ENCODE results near the gene NEIL3.

The NEIL3 gene

DNA sequence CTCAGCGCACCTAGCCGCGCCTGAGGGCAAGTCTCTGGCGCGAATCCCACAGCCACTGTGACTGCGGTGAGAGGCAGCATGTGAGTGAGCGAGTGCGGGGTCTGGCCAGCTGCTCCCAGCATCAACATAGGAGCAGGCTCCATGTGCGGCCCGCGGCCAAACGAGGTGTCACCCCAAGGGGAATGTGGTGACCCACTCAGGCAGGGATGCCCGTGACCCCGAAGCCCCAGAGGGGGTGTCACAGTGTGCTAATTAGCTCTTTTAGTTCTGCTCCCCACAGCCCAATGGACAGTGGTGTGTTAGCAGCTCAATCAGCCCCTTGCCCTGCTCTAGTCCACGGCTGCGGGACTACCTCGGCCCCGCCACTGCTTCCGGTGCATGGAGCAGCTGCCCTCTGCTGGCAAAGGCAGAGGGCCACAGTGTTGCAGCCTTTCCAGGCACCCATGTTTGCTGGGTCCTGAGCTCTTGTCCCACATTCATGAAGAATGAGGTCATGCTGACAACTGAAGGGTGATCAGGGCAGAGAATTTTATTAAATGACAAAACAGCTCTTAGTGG, 71.1 kb downstream of the NEIL3 start:
- H3K27me3 Mint-ChIP-seq = no peaks in the 10 kb centered on the region
- H3K9me3 Mint-ChIP-seq = no peaks in the 10 kb centered on the region
- ATAC-seq = peak; percentile 53
- H3K4me1 Mint-ChIP-seq = no peaks in the 10 kb centered on the region
- H3K4me3 Mint-ChIP-seq = no peak overlapping the region
- DNase-seq = no peak
- H3K27ac Mint-ChIP-seq = no peak overlapping the region

GRCh38 chr4:177381762-177382310, 72.2 kb downstream of the NEIL3 start:
- Mint-ChIP-seq H3K4me3 (no peak overlapping the region), H3K4me1 (peaks cover 5% of the 10 kb centered on the region), H3K27me3 (no peaks in the 10 kb centered on the region), H3K9me3 (no peaks in the 10 kb centered on the region), H3K27ac (no peak overlapping the region)
- no peak for DNase-seq
- ATAC-seq = peak; percentile 56

- Mint-ChIP-seq H3K9me3 (no peaks in the 10 kb centered on the region), H3K27ac (no peak overlapping the region), H3K4me1 (peaks cover 5% of the 10 kb centered on the region), H3K27me3 (no peaks in the 10 kb centered on the region), H3K4me3 (no peak overlapping the region)
- ATAC-seq (no peak), DNase-seq (no peak)
Measured at GRCh38 chr4:177384856-177385397, 75.3 kb downstream of the NEIL3 start.

- no peaks in the 10 kb centered on the region for H3K27me3 Mint-ChIP-seq
- H3K4me1 Mint-ChIP-seq = peaks cover 11% of the 10 kb centered on the region
- ATAC-seq (no peak), DNase-seq (no peak)
- no peak overlapping the region for H3K27ac Mint-ChIP-seq
- H3K4me3 Mint-ChIP-seq = no peak overlapping the region
- H3K9me3 Mint-ChIP-seq = no peaks in the 10 kb centered on the region
Measured at GRCh38 chr4:177385576-177386277, 76.1 kb downstream of the NEIL3 start.

GRCh38 chr4:177386278-177386815, 76.7 kb downstream of the NEIL3 start:
- H3K4me3 Mint-ChIP-seq = no peak overlapping the region
- no peak overlapping the region for H3K27ac Mint-ChIP-seq
- H3K27me3 Mint-ChIP-seq = no peaks in the 10 kb centered on the region
- ATAC-seq = no peak
- no peaks in the 10 kb centered on the region for H3K9me3 Mint-ChIP-seq
- H3K4me1 Mint-ChIP-seq = peaks cover 17% of the 10 kb centered on the region
- DNase-seq = no peak

DNA sequence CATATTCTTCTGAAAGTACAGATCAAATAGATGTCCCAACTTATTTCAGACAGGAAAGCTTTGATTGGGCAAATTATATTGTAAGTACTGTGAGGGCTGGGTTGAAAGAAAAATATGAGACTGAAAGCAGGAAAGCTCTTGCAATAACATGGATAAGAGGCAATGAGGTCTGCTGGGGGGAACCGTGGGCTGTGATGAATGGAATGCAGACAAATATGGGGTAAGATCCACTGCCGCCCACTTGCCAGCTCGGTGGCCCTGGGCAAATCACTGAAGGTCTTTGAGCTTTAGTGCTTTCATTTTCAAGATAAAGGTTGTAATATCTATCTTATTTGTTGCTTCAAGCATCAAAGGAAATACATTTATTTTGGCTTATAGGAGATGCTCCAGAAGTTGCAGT, 81.6 kb downstream of the NEIL3 start:
- no peaks in the 10 kb centered on the region for H3K9me3 Mint-ChIP-seq

DNA sequence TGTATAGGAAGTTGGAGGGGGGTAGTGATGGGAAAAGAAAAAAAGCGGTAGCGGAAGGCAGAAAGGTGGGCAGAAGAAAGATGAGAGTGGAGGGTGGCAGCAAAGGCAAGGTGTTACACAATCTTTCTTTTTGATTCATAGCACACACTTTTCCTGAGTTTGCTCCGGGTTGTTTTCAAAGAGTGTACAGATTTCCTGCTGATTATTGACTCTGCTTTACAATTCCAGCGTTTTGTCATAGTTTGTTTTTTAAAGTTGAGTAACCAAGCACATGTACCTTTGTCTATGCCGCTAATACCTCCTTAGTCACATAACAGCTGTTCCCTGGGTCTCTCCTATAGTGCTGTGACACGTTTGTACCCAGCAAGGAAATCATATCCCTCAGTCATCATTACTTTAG, 82.3 kb downstream of the NEIL3 start:
- H3K9me3 Mint-ChIP-seq = no peaks in the 10 kb centered on the region
- DNase-seq = no peak
- peak overlapping the region; percentile 27 to 55 for H3K4me3 Mint-ChIP-seq
- H3K27me3 Mint-ChIP-seq = no peaks in the 10 kb centered on the region
- peak overlapping the region in 1 of 2 donors; percentile 1 for H3K27ac Mint-ChIP-seq
- ATAC-seq = no peak
- peaks cover 44% of the 10 kb centered on the region for H3K4me1 Mint-ChIP-seq

More for the DNA sequence above, 81.6 kb downstream of the NEIL3 start:
- Mint-ChIP-seq H3K27me3 (no peaks in the 10 kb centered on the region), H3K27ac (peak overlapping the region; percentile 1 to 13), H3K4me3 (peak overlapping the region; percentile 27 to 55), H3K4me1 (peaks cover 41% of the 10 kb centered on the region)
- no peak for ATAC-seq
- DNase-seq = no peak

- peak; percentile 21 to 44 for DNase-seq
- H3K4me3 Mint-ChIP-seq = peak overlapping the region; percentile 40 to 49
Measured at GRCh38 chr4:177393236-177393635, 83.6 kb downstream of the NEIL3 start.

GRCh38 chr4:177396352-177396751, 86.7 kb downstream of the NEIL3 start:
- H3K27me3 Mint-ChIP-seq = no peaks in the 10 kb centered on the region
- ATAC-seq = peak; percentile 70
- peak overlapping the region in 1 of 2 donors; percentile 40 for H3K27ac Mint-ChIP-seq
- peaks cover 0 to 5% of the 10 kb centered on the region in 2 donors for H3K9me3 Mint-ChIP-seq
- H3K4me3 Mint-ChIP-seq = no peak overlapping the region
- no peak for DNase-seq
- H3K4me1 Mint-ChIP-seq = peaks cover 53% of the 10 kb centered on the region

More at GRCh38 chr4:177393236-177393635, 83.6 kb downstream of the NEIL3 start:
- peak; percentile 90 for ATAC-seq
- Mint-ChIP-seq H3K27me3 (no peaks in the 10 kb centered on the region), H3K9me3 (peaks cover 0 to 5% of the 10 kb centered on the region in 2 donors), H3K27ac (peak overlapping the region; percentile 46 to 66), H3K4me1 (peaks cover 45% of the 10 kb centered on the region)

DNA sequence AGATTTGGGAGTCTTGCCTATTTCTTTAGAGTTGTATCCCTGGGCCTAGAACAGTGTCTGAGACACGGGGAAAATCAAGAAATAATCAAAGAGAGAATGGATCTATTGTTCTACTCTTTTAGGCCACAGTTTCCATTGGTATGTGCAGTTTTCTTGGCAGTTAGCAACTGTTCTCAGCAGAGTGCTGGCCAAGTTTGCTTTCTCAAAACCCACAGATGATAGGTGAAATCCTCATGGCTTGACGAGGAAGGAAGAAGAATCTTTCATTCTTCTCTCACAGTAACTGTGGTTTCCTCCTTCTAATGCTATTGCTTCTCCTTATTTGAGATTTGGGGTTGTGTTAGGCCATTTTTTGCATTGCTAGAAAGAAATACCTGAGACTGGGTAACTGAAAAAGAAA, 90.4 kb downstream of the NEIL3 start:
- Mint-ChIP-seq H3K27ac (no peak overlapping the region), H3K4me1 (peaks cover 49% of the 10 kb centered on the region), H3K4me3 (peak overlapping the region in 1 of 2 donors; percentile 26), H3K27me3 (no peaks in the 10 kb centered on the region), H3K9me3 (peaks cover 0 to 5% of the 10 kb centered on the region in 2 donors)
- ATAC-seq = no peak
- DNase-seq = no peak

DNA sequence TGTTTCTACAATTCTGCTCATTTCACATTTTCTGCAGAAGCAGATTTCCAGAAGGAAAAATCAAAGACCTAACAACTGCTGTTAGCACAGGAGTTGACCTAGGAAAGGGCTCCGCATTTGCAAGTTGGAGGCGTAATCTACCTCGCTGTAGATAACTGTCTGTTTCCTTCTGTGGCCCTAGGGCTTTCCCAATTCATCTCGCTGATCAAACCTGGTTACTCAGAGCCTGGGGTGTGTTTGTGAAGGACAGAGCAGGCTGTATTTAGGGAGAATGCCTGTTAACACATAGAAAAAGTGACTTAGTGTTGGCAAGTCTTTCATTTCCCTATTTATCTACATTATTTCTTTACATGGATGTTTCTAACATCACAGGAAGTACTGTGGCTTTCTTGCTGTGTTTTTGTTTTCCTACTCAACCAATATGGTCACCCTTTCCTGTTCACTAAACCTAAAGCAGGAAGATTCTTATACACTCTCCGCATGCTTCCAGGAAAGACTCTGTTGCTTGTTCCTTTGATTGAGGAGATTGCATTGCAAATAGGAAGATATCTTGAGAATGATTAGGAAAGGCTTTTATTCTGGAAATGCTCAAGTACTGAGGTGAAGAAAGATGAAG, 92.1 kb downstream of the NEIL3 start:
- no peak for DNase-seq
- H3K9me3 Mint-ChIP-seq = peaks cover 0 to 5% of the 10 kb centered on the region in 2 donors
- no peaks in the 10 kb centered on the region for H3K27me3 Mint-ChIP-seq
- ATAC-seq = no peak
- peaks cover 45% of the 10 kb centered on the region for H3K4me1 Mint-ChIP-seq
- peak overlapping the region in 1 of 2 donors; percentile 77 for H3K27ac Mint-ChIP-seq
- peak overlapping the region in 1 of 2 donors; percentile 14 for H3K4me3 Mint-ChIP-seq

- no peak overlapping the region for H3K4me3 Mint-ChIP-seq
Measured at GRCh38 chr4:177403746-177404145, 94.1 kb downstream of the NEIL3 start.

DNA sequence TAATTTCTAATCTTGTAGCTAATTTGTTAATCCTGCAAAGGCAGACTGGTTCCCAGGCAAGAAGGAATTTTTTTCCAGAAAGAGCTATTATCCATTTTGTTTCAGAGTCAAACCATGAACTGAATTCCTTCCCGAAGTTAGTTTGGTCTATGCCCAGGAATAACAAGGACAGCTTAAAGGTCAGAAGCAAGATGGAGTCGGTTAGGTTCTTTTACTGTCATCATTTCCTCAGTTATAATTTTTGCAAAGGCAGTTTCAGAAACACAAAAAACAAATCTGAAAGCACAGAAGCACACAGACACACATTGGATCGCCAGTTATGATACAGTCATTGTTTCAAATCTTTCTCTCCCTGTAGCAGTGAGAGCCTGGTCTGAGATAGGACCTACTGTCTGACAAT, 94.7 kb downstream of the NEIL3 start:
- H3K27me3 Mint-ChIP-seq = no peaks in the 10 kb centered on the region
- ATAC-seq = no peak
- peaks cover 0 to 13% of the 10 kb centered on the region in 2 donors for H3K9me3 Mint-ChIP-seq
- H3K4me3 Mint-ChIP-seq = no peak overlapping the region
- peaks cover 40% of the 10 kb centered on the region for H3K4me1 Mint-ChIP-seq
- DNase-seq = no peak
- no peak overlapping the region for H3K27ac Mint-ChIP-seq

More at GRCh38 chr4:177403746-177404145, 94.1 kb downstream of the NEIL3 start:
- Mint-ChIP-seq H3K27me3 (no peaks in the 10 kb centered on the region), H3K9me3 (peaks cover 0 to 8% of the 10 kb centered on the region in 2 donors), H3K4me1 (peaks cover 43% of the 10 kb centered on the region), H3K27ac (no peak overlapping the region)
- no peak for DNase-seq
- no peak for ATAC-seq

DNA sequence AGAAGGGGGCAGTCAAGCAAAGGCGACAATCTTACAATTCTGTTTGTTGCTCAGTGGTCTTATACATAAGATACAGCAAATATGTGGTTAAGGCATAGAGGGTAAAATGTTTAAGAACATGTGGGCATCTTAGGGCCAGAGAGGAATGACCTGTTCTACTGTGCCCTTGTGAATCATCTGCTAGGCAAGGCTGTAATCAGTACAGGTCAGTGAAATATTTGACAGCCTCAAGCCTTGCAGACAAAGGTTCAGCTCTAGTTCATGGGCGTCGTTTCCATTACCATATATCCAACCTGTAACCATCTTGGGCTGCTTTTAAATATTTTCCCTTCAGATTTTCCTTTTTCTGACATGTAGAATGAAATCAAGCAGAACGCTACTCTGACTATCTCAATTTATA, 95.3 kb downstream of the NEIL3 start:
- H3K4me3 Mint-ChIP-seq = no peak overlapping the region
- H3K27me3 Mint-ChIP-seq = no peaks in the 10 kb centered on the region
- DNase-seq = no peak
- peaks cover 0 to 13% of the 10 kb centered on the region in 2 donors for H3K9me3 Mint-ChIP-seq
- ATAC-seq = no peak
- H3K4me1 Mint-ChIP-seq = peaks cover 34% of the 10 kb centered on the region
- no peak overlapping the region for H3K27ac Mint-ChIP-seq

DNA sequence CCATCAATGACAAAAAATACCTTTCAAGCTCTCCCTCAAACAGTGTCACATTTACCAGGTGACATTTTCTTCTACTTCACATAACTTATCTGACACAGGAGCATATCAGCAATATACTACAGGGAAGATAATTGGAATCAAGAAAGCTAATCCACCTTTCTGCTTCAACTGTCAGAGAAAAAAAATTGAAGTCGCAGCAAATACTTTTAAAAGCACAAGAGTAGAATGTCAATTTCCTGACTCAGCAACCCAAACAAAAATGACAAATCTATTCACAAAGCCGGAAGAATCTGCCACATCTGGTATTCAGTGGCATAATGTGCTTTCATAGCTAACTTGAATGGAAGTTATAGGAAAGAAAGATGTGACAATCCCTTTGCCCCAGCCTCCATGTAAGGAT, 95.8 kb downstream of the NEIL3 start:
- no peak for ATAC-seq

More for the DNA sequence above, 95.8 kb downstream of the NEIL3 start:
- Mint-ChIP-seq H3K27ac (no peak overlapping the region), H3K9me3 (peaks cover 0 to 13% of the 10 kb centered on the region in 2 donors), H3K4me3 (no peak overlapping the region), H3K27me3 (no peaks in the 10 kb centered on the region), H3K4me1 (peaks cover 29% of the 10 kb centered on the region)
- DNase-seq = no peak

All from stimulated activated naive CD8-positive, alpha-beta T cell treated with anti-CD3 and anti-CD28 coated beads, Interleukin-15, amount 100 ng/mL, for 72 hours (primary cell).